ENCODE measurements around the gene HOXA2.

HOXA2 gene

DNA sequence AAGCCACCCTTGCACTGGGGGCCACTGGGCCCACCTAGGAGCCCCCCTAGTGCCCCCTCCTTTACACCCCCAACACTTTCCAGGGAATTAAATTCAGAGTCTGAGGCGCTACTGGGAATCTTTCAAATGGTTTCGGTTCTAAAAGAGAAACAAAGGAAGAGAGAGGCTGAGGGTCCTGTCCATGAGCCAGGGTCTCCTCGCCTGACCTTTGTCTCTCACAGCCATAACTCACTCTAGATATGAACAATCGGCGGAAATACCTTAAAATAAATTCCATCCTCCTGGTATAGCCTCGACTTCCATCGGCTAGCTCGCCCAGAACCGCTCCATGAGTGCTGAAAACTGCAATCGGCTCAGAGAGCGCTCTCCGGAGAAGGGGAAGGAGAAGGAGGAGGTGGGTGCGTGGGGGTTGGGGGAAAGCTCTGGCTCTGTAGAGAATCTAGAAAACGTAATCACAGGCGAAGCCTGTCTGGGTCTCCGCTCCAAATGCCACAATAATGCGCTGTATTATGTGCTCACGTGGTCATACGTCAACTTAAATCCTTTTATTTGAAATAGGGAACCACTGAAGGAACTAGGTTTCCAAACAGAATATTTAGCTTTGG lies 15.5 kb upstream of the HOXA2 start:
- H3K4ac ChIP-seq (ENCODE audit: low read depth, low read length), result no peak overlapping the region
- no peak overlapping the region for H2BK15ac ChIP-seq (replicated peaks; ENCODE audit: low read depth)
- H4K8ac ChIP-seq (ENCODE audit: low read depth, low read length), result no peak overlapping the region
- no peaks in the 10 kb centered on the region for H3K79me2 ChIP-seq (ENCODE audit: control insufficient read depth, insufficient read depth, low read length)
- no peaks in the 10 kb centered on the region for H3K36me3 ChIP-seq (ENCODE audit: control insufficient read depth, insufficient read depth, low read length)
- no peak overlapping the region for H2BK5ac ChIP-seq (ENCODE audit: low read length)
- H3K9ac ChIP-seq (ENCODE audit: low read length), result no peak overlapping the region
- H3K79me1 ChIP-seq (ENCODE audit: low read length), result no peaks in the 10 kb centered on the region
- H3K4me1 ChIP-seq (ENCODE audit: control insufficient read depth, low read depth, low read length), result no peaks in the 10 kb centered on the region
- peaks cover 90% of the 10 kb centered on the region for H3K27me3 ChIP-seq (ENCODE audit: insufficient read depth, low read length, poor library complexity)
- no peak overlapping the region for H2AK5ac ChIP-seq (ENCODE audit: low read length)
- no peak overlapping the region for H3K4me3 ChIP-seq (ENCODE audit: low read length)
- no peak overlapping the region for H3K18ac ChIP-seq (ENCODE audit: low read length)
- H4K5ac ChIP-seq (ENCODE audit: low read length), result no peak overlapping the region
- H2BK120ac ChIP-seq (ENCODE audit: low read depth, low read length), result no peak overlapping the region
- DNase-seq, result no peak
- no peak overlapping the region for H3K23ac ChIP-seq (ENCODE audit: low read length)
- no CpG with 5 or more reads among the region's 19 CpGs for WGBS (ENCODE audit: extremely low coverage, insufficient coverage, low lambda C conversion rate)
- no peak overlapping the region for H3K27ac ChIP-seq (ENCODE audit: low read depth, low read length)
- H3K4me2 ChIP-seq (ENCODE audit: low read length), result no peak overlapping the region
- H3K56ac ChIP-seq (ENCODE audit: low read length), result no peak overlapping the region

DNA sequence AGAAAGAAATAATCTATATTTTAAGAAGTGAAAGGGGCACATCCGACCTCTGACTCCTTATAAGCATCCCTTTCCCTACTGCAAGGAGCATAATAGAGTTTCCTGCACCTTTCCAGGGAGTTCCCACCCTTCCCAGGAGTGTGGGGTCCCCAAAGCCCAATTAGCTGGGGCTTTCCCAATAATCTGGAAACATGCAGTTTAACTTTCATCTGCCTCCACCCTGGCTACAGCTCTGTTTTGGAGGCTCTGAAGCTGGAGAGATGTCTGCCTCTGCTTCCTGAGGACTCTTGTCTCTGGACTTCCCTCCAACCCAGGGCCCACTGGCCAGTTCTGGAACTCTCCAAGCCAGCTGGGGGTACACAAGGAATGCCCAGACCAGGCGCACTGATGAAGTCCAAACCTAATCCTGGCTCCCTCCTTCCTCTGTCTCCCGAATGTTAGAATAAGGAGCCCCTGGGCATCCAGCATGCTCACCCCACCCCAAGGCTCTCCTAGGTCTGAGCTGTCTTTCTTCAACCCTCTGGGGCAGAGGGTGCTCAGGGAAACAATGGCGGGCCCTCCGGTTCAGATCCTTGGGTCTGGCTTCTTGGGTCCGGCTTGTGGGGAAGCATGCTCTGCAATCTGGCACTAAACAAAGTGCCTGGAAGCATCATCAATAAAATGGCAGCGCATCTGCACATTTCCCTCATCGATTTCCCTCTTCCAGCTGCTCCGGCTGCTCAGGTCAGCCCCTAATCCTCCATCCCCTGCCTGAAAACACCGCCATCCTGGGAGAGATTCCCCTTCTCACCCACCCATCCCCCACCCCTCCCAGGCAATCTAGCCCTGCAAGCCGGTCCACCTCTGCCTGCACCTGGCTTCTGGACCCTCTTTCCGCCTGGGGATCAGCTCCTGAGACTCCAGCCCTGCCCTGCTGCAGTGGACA lies 14.7 kb upstream of the HOXA2 start:
- Histone ChIP-seq H3K4ac (ENCODE audit: low read depth, low read length) (no peak overlapping the region), H3K4me2 (ENCODE audit: low read length) (no peak overlapping the region), H3K79me1 (ENCODE audit: low read length) (no peaks in the 10 kb centered on the region), H4K8ac (ENCODE audit: low read depth, low read length) (no peak overlapping the region), H4K5ac (ENCODE audit: low read length) (no peak overlapping the region), H3K18ac (ENCODE audit: low read length) (no peak overlapping the region), H3K36me3 (ENCODE audit: control insufficient read depth, insufficient read depth, low read length) (no peaks in the 10 kb centered on the region), H2BK5ac (ENCODE audit: low read length) (no peak overlapping the region), H3K27ac (ENCODE audit: low read depth, low read length) (no peak overlapping the region), H3K23ac (ENCODE audit: low read length) (no peak overlapping the region), H3K9ac (ENCODE audit: low read length) (no peak overlapping the region), H3K79me2 (ENCODE audit: control insufficient read depth, insufficient read depth, low read length) (no peaks in the 10 kb centered on the region), H2AK5ac (ENCODE audit: low read length) (no peak overlapping the region), H3K4me1 (ENCODE audit: control insufficient read depth, low read depth, low read length) (no peaks in the 10 kb centered on the region), H3K27me3 (ENCODE audit: insufficient read depth, low read length, poor library complexity) (peaks cover 87% of the 10 kb centered on the region), H2BK120ac (ENCODE audit: low read depth, low read length) (no peak overlapping the region), H2BK15ac (replicated peaks; ENCODE audit: low read depth) (no peak overlapping the region), H3K56ac (ENCODE audit: low read length) (no peak overlapping the region), H3K4me3 (ENCODE audit: low read length) (no peak overlapping the region)
- no peak for DNase-seq
- no CpG with 5 or more reads among the region's 12 CpGs for WGBS (ENCODE audit: extremely low coverage, insufficient coverage, low lambda C conversion rate)

DNA sequence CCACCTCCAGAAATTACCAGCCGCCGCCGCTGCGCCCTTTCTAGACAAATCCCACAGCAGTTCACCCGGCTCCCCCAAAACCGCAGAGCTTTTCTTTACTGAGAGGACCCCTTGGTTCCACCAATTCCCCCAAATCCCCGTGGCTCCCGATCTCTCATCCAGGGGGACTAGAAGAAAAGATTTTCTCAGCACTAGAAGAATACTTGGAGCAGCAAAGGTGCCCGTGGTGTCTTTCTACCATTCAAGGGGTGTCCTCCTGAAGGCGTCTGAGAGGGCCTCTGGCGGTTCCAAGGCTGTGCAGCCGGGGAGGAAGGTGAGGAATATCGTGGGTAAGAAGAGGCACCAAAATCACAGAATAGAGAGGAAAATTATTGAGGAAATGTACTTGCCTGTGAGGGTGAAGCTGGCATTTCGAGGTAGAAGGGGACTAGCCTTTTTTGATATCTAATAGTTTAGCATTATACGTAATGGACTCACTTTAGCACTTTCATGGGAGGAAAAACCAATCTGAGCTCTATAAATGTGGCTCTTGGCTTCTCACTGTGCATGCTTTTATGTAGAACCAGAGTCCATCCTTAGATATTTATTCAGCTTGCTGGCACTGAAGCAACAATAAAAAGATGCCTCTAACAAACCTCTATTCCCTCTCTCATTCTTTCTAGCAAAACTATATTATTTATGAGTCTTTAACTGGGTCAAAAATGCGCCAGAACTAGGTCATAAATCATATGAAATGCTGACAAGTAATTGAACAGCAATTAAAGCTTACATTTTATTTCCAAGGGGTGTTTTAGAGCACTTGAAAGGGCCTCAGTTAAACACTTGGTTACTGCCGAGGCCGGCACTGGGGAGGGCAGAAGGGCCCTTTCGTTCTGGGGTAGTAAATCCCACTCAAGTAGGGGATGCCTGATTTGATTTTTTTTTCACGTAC lies 13.8 kb upstream of the HOXA2 start:
- Histone ChIP-seq H3K9ac (ENCODE audit: low read length) (no peak overlapping the region), H3K79me1 (ENCODE audit: low read length) (no peaks in the 10 kb centered on the region), H2BK15ac (replicated peaks; ENCODE audit: low read depth) (no peak overlapping the region), H3K4me1 (ENCODE audit: control insufficient read depth, low read depth, low read length) (no peaks in the 10 kb centered on the region), H4K8ac (ENCODE audit: low read depth, low read length) (no peak overlapping the region), H3K27me3 (ENCODE audit: insufficient read depth, low read length, poor library complexity) (peaks cover 86% of the 10 kb centered on the region), H3K56ac (ENCODE audit: low read length) (no peak overlapping the region), H3K4me3 (ENCODE audit: low read length) (no peak overlapping the region), H3K4me2 (ENCODE audit: low read length) (no peak overlapping the region), H4K5ac (ENCODE audit: low read length) (no peak overlapping the region), H3K4ac (ENCODE audit: low read depth, low read length) (no peak overlapping the region), H3K23ac (ENCODE audit: low read length) (no peak overlapping the region), H2AK5ac (ENCODE audit: low read length) (no peak overlapping the region), H2BK120ac (ENCODE audit: low read depth, low read length) (no peak overlapping the region), H3K36me3 (ENCODE audit: control insufficient read depth, insufficient read depth, low read length) (no peaks in the 10 kb centered on the region), H3K18ac (ENCODE audit: low read length) (no peak overlapping the region), H3K27ac (ENCODE audit: low read depth, low read length) (no peak overlapping the region), H2BK5ac (ENCODE audit: low read length) (no peak overlapping the region), H3K79me2 (ENCODE audit: control insufficient read depth, insufficient read depth, low read length) (no peaks in the 10 kb centered on the region)
- DNase-seq, result no peak
- WGBS (ENCODE audit: extremely low coverage, insufficient coverage, low lambda C conversion rate), result no CpG with 5 or more reads among the region's 20 CpGs

DNA sequence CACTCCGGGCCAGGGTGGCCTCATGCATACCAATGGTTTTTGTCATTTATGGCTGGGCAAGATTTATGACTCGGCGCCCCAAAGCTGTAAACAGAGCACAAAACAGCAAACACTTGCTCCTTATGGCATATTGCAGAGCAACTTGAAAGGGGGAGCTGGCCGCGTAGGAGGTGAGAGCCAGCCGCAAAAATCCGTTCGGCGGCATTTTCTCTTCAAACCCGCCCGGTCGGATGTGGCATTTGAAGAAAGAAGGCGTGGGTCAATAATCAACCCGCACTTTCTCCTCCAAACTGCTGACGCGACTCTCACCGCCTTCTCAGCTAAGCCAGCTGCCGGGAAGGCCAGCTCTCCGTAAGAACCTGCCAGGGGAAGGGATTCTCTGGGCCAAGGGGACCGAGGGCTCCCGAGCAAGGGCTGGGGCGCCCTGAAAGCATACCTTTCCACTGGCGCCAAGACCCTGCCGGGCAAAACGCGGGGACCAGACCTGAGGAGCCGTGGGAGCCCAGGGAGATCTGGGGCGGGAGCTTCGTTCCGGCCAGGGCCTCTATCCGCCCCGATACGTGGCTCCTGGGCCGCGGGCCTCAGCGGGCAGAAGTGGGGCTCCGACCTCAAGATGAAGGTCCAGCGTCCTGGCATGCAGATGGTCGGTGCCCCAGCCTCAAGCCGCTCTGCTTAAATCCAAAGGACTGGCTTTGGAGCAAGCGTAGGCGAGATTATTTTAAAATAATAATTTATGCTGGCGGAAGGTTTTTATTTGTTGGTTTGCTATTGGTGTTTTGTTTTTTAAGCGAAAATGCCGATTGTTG lies 12.9 kb upstream of the HOXA2 start:
- no peak overlapping the region for H2BK5ac ChIP-seq (ENCODE audit: low read length)
- H3K79me2 ChIP-seq (ENCODE audit: control insufficient read depth, insufficient read depth, low read length), result no peaks in the 10 kb centered on the region
- no peak overlapping the region for H3K4me2 ChIP-seq (ENCODE audit: low read length)
- no peak overlapping the region for H2BK120ac ChIP-seq (ENCODE audit: low read depth, low read length)
- H3K36me3 ChIP-seq (ENCODE audit: control insufficient read depth, insufficient read depth, low read length), result no peaks in the 10 kb centered on the region
- WGBS (ENCODE audit: extremely low coverage, insufficient coverage, low lambda C conversion rate), result no CpG with 5 or more reads among the region's 45 CpGs
- no peak overlapping the region for H3K9ac ChIP-seq (ENCODE audit: low read length)
- H3K4me3 ChIP-seq (ENCODE audit: low read length), result no peak overlapping the region
- no peaks in the 10 kb centered on the region for H3K79me1 ChIP-seq (ENCODE audit: low read length)
- H2AK5ac ChIP-seq (ENCODE audit: low read length), result no peak overlapping the region
- peaks cover 86% of the 10 kb centered on the region for H3K27me3 ChIP-seq (ENCODE audit: insufficient read depth, low read length, poor library complexity)
- H3K56ac ChIP-seq (ENCODE audit: low read length), result no peak overlapping the region
- H3K4ac ChIP-seq (ENCODE audit: low read depth, low read length), result no peak overlapping the region
- no peaks in the 10 kb centered on the region for H3K4me1 ChIP-seq (ENCODE audit: control insufficient read depth, low read depth, low read length)
- H2BK15ac ChIP-seq (replicated peaks; ENCODE audit: low read depth), result no peak overlapping the region
- no peak overlapping the region for H4K5ac ChIP-seq (ENCODE audit: low read length)
- H3K18ac ChIP-seq (ENCODE audit: low read length), result no peak overlapping the region
- peak; percentile 64 for DNase-seq
- no peak overlapping the region for H4K8ac ChIP-seq (ENCODE audit: low read depth, low read length)
- H3K27ac ChIP-seq (ENCODE audit: low read depth, low read length), result no peak overlapping the region
- H3K23ac ChIP-seq (ENCODE audit: low read length), result no peak overlapping the region

DNA sequence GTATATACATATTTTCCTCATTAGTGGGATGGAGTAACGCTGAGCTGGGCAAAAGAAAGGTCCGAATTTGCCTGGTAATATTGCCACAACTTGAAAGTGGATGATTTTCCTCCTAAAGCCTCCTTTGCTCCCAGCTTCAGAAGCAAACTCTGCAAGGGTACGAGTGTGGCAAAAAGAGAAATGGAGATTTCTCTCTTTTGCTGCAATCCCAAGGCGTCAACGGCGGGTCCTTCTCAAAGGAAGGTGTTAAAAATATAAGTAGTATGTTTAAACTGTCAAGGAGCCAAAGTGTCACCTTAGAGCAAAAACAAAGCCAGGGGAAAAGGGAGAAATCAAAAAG lies 12.4 kb upstream of the HOXA2 start:
- Histone ChIP-seq H2BK5ac (ENCODE audit: low read length) (no peak overlapping the region), H2AK5ac (ENCODE audit: low read length) (no peak overlapping the region), H4K5ac (ENCODE audit: low read length) (no peak overlapping the region), H4K8ac (ENCODE audit: low read depth, low read length) (no peak overlapping the region), H3K18ac (ENCODE audit: low read length) (no peak overlapping the region), H3K79me1 (ENCODE audit: low read length) (no peaks in the 10 kb centered on the region), H3K27ac (ENCODE audit: low read depth, low read length) (no peak overlapping the region), H2BK15ac (replicated peaks; ENCODE audit: low read depth) (no peak overlapping the region), H3K36me3 (ENCODE audit: control insufficient read depth, insufficient read depth, low read length) (no peaks in the 10 kb centered on the region), H3K4me3 (ENCODE audit: low read length) (no peak overlapping the region), H3K23ac (ENCODE audit: low read length) (no peak overlapping the region), H3K56ac (ENCODE audit: low read length) (no peak overlapping the region), H3K79me2 (ENCODE audit: control insufficient read depth, insufficient read depth, low read length) (no peaks in the 10 kb centered on the region), H3K4me2 (ENCODE audit: low read length) (no peak overlapping the region), H2BK120ac (ENCODE audit: low read depth, low read length) (no peak overlapping the region), H3K9ac (ENCODE audit: low read length) (no peak overlapping the region), H3K27me3 (ENCODE audit: insufficient read depth, low read length, poor library complexity) (peaks cover 88% of the 10 kb centered on the region), H3K4ac (ENCODE audit: low read depth, low read length) (no peak overlapping the region), H3K4me1 (ENCODE audit: control insufficient read depth, low read depth, low read length) (no peaks in the 10 kb centered on the region)
- WGBS (ENCODE audit: extremely low coverage, insufficient coverage, low lambda C conversion rate), result no CpG with 5 or more reads among the region's 6 CpGs
- no peak for DNase-seq

Measured in mesendoderm (in vitro differentiated cells).